ENCODE results near the gene MTHFD2.
"Not testable (repeated sequence)": the region's sequence is repeated elsewhere in the genome, so short reads cannot be mapped to it uniquely, and the experiment has no call there.

MTHFD2 gene

DNA sequence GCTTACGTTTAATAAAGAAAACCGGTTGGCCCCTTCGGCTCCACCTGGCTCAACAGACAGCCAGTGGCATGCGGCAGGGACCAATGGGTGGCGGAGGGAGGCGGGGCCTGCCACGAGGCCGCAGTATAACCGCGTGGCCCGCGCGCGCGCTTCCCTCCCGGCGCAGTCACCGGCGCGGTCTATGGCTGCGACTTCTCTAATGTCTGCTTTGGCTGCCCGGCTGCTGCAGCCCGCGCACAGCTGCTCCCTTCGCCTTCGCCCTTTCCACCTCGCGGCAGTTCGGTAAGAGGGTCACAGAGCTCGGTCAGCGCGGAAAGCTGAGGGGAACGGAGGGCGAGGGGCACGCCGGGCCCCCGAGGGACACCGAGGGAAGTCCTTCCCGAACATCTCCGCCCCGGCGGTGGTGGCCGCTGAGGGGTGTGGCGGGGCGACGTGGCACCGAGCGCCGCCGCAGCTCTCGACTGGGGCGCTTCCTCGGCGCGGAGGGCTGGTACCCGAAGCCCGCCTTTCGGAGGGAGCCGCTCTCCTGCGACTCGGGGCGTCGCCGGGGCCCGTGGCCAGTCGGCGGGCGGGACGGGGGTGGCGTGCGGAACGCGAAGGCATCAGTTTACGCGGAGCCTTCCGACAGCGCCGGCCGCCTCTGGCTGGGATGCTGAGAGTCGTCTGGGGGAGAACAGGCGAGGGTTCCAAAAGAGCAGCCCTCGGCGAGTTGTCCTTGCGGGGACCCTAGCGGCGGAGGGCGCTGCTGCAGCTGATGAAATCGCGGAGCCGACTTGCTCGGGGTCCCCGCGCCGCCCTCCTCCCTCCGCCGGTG, at the start of gene MTHFD2:
TSS of gene MTHFD2 (plus strand) at position 155 of the 814 bp plus-strand sequence. CDS start at position 182, 27 bp downstream.
- peak; percentile 95 for DNase-seq

DNA sequence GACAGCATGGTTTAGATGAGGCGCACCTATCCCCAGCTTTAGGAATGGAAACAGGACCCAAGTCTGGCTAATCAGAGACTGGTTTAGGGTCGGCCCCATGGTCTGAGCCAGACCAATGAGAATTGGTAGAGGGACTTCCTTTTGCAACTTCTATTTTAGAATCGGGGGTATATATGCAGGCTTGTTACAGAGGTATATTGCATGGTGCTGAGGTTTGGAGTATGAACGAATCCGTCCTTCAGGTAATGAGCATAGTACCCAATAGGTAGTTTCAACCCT, 49.2 kb upstream of the MTHFD2 start:
- no peak for DNase-seq

DNA sequence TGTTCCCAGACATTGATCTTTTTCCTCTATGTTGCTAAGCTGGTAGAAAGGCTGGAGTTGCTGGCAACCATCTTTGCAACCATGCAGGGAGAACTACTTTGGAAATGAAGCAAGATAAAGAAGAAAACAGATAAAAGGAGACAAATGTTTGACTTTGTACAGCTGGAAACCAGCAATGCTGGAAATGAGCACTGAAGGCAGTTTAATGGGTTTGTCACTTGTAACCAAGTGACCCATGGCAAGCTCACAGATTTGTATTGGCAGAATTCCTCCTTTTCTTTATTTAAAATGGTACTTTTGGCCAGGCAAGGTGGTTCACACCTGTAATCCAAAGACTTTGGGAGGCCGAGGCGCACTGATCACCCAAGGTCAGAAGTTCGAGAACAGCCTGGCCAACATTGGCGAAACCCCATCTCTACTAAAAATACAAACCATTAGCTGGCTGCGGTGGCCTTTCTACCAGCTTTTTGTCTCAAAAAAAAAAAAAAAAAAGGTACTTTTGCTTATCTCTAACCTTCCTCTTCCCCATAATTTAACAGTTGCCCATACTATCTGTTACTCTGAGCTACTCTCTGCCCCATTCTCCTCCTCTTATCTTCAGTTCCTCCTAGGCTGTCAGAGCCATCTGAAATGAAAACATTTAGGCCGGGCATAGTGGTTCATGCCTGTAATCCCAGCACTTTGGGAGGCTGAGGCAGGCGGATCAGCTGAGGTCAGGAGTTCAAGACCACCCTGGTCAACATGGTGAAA, 48.7 kb upstream of the MTHFD2 start:
- DNase-seq, result no peak

DNA sequence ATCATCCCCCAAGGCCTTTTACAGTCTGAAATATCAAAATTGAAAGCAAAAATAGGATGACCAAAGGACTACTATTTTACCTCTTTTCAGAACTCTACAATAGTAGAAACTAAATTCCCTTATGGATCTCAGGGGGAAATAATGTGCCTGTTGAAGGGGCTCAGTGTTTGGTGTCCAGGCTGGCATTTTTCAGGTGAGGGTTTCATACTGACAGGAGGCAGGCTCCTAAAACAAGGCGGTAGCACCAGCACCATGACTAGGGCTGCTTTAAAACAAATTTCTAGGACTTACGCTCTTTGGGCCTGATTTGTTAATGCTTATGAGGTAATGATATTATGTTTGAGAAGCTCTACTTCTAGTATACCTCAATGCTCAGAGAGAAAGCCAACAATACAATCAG, 45.5 kb upstream of the MTHFD2 start:
- no peak for DNase-seq

DNA sequence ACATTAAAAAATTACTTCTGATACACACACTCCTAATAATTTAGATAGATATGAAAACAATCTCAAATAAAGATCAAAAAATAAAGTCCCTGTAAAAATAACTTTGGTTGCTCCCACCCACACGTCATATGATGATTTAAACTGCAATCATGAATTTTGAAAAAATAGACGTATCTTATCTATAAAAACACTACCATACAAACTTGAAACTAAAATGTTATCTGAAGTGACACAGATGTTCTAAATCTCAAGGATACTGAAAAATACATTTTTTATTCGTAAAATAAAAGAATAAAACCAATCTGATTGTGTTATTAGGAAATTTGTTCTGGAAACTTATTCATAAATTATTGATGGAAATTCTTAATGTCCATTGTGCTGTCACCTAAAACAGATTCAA, 42.6 kb upstream of the MTHFD2 start:
- no peak for DNase-seq

DNA sequence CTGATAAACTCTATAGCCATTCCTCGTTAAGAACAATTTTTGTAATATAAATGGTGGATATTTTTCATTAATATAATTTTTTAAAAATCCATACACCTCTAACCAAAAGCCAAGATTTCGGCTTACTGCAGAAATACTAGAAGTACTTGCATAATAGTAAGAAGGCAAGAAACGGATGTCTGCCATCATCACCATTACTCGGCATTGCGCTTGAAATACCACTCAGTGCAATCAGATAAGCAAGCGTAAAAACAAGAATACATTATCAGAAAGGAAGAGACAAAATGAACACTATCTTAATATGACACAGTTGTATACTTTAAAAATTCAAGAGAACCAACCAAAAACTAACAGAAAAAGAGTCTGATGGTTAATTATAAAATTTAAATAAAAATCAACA, 35.5 kb upstream of the MTHFD2 start:
- no peak for DNase-seq

DNA sequence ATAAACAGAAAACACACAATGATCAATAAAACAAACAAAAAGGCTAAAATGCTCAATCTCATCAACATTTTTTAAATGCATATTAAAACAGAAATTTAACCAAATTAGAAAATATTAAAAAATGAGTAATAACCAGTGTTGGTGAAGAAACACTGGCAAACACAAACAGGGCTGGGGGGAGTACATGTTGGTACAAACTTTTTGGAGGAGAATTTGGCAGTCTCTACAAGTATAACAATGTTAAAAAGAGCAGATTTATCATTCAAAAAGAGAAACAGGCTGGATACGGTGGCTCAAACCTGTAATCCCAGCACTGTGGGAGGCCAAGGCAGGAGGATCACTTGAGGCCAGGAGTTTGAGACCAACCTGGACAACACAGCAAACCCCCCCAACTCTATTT, 33.7 kb upstream of the MTHFD2 start:
- no peak for DNase-seq

DNA sequence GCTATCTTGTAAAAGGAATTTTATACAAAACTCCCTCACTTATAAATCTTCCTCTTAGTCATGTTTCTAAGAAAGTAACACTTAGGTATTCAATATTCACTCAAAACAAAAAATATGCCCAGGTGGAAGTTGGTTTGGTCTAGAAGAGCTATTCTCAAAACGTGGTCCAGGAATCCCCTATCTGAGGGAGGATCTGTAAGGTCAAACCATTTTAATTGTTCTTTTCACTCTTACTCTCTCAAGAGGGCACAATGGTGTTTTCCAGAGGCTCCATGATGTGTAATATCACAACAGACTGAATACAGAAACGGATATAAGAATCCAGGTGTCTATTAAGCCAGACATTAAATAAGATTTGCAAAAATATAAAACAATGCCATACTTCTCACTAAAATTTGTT, 29.7 kb upstream of the MTHFD2 start:
- DNase-seq, result no peak

DNA sequence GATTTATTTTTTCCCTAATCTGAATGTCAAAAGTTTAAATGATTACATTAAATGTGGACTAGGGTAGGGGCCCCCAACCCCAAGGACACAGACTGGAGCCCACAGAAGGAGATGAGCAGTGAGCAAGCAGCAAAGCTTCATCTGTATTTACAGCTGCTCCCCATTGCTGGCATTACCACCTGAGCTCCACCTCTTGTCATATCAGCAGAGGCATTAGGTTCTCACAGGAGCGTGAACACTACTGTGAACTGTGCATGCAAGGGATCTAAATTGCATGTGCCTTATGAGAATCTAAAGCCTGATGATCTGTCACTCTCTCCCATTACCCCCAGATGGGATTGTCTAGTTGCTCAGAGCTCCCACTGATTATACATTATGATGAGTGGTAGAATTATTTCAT, 23.5 kb upstream of the MTHFD2 start:
- no peak for DNase-seq

DNA sequence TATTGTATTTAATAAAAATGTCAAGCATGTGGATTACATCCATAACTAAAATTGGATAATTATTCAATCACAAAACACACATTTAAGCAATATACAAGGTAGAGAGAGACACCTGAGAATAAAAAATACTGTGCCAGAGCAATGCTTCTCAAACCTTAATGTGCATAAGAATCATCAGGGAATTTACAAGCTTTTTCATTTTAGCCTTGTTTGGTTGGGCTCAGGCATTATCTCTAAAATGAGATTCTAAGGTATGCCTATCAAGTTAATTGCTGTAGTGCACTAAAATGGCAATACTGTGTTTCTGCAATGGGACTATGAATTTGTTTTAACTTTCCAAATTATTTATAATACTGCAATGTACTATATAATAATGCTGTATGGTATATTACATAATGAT, 20.7 kb upstream of the MTHFD2 start:
- no peak for DNase-seq

DNA sequence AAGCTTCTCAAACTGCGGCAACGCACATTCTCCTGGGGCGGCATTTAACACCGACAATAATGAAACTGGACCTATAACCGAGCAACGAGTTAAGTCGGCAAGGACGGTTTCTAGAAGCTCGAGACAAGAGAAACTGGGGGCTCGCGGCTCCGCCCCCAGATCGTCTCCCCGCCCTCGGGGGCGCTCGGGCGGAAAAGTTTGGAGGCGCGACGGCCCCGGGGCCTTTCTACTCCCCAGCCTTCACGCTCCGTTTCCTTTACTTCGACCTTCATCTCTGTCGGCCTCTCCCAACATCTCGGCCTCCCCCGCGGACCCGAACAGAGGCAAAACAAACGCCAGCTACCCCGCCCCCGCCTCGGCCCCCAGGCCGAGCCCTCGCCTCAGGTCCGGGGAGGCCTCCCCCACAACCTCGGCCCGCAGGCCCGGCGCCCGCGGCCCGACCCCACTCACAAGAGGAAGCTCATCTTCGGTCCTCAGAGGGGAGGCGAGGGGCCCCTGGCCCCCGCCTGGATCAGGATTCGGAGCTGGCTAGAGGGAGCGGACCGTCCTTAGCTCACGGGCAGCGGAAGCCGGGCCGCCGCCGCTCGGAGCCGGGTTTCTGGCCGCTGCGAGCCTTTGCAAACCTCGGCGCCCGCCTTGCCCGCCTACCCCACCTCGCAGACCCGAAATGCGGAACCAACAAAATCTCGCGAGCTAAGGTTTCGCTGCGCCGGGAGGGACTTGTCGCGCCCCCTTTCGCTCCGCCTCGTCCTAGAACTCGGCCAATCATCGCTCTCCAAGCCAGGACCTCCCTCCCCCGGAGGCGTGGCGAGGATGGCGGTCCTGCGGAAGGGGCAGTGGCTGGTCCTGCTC, 20.0 kb upstream of the MTHFD2 start, which contains the start of gene MOB1A:
TSS of gene MOB1A (minus strand) at position 669 of the 852 bp plus-strand sequence. CDS start at position 464, 205 bp downstream.
- peak; percentile 96 for DNase-seq

DNA sequence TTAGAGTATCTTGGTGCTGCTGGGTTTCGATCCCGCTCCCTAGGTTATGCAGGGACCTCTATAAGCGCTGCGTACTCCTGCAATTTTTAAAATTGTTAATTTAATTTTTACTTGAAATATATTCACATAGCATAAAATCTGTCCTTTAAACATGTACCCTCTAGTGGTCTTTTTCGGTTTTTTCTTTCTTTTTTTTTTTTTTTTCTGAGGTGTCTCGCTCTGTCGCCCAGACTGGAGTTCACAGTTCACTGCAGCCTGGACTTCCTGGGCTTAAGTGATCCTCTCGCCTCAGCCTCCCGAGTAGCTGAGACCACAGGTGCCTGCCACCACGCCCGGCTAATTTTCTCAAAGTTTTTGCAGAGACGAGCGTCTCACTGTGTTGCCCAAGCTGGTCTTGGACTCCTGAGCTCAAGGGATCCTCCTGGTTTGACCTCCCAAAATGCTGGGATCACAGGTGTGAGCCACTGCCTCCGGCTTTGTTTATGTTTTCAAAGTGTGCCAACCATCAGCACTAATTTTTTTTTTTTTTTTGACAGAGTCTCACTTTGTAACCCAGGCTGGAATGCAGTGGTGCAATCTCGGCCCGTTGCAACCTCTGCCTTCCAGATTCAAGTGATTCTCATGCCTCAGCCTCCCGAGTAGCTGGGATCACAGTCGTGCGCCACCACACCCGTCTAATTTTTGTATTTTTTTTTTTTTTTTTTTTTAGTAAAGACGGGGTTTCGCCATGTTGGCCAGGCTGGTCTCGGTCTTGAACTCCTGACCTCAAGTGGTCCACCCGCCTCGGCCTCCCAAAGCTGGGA, 19.2 kb upstream of the MTHFD2 start:
- no peak for DNase-seq

DNA sequence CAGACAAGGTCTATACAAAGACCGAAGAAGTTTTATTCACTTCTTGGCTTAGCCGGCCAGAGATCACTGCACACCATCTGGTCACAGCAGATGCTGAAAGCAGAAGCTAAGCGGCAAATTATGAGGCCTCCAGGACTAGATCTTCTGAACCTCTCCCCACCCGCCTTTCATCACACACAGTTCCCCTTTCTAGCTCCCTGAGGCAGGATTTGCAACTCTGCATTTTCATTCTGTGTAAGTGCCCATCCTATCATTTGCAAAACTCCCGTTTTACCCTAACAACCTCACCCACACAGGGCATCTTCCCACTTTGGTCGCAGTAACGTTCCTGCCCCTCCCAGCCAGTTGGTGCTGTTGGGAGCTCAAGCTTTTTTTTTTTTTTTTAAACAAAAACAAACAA, 16.7 kb upstream of the MTHFD2 start:
- DNase-seq, result no peak

DNA sequence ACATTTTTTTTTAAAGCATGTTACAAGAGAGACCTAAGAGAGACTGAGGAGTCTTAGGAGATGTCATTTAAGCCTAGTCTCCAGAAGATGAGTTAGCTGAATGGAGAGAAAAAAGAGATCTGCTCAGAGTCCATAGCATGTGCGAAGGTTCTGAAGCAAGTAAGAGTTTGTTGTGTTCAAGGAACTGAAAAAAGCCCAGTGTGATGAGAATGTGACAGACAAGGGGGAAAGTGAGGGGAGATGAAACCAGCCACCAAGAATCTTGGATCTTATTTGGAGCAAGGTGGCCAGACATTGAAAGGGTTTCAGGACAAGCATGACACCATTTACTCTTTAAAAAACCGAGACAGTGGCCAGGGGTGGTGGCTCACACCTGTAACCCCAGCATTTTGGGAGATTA, 14.5 kb upstream of the MTHFD2 start:
- DNase-seq, result no peak

DNA sequence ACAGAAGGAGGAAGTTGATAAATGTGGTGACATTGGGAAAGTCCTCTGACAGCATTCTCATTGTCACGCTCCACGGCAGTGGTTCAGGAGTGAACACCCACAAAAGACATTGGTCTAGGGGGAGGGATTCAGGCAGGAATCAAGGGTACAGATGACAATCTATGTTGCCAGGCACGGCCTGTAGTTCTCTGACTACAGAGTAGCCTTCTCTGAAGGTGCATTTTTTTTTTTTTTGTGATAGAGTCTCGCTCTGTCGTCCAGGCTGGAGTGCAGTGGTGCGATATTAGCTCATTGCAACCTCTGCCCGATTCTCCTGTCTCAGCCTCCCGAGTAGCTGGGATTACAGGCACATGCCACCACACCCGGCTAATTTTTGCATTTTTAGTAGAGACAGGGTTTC, 12.4 kb upstream of the MTHFD2 start:
- no peak for DNase-seq

DNA sequence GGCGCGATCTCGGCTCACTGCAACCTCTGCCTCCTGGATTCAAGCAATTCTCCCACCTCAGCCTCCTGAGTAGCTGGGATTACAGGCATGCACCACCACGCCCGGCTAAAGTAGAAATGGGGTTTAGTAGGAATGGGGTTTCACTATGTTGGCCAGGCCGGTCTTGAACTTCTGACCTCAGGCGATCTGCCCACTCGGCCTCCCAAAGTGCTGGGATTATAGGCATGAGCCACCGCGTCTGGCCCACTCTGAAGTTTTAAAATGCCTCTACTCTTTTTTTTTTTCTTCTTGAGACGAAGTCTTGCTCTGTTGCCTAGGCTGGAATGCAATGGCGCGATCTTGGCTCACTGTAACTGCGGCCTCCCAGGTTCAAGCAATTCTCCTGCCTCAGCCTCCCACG, 11.7 kb upstream of the MTHFD2 start:
- DNase-seq, result not testable (repeated sequence)

DNA sequence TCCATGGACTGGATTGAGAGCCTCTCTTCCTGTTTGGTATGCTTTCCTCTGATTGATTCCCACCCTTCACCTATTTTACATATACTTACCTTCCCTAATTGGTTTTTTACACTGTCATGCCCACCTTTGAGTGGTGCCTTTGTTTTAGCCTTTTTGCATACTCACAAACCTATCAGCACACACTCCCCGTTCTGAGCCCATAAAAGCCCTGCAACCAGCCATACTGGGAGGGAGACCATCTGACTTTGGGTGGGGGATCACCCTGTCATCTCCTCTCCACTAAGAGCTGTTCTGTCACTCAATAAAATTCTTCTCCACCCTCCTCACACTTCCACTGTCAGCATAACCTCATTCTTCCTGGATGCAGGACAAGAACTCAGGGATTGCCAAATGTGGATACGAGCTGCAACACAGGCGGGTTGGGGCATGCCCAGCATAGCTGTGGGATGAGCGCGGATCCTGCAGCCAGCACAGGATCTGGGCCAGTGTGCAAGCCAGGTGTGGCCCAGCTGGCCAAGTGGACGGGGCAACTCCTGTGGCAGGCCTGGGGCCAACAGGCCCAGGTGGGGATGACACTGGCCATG, 10.3 kb upstream of the MTHFD2 start:
- peak; percentile 80 for DNase-seq

DNA sequence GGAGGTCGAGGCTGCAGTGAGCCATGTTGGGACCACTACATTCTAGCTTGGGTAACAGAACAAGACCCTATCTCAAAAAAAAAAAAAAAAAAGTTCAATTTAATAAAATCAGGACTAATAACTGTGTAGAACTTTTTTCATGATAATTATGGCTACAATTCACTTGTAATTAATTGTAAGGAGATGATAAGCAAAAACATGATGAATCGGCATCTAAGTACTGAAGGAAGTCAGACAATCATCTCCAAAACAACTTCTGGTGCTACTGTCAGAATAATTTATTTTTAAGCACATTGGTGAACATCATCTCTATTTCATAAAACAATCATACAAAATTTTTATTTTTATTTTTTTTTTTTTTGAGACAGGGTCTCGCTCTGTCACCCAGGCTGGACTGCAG, 9.7 kb upstream of the MTHFD2 start:
- no peak for DNase-seq

DNA sequence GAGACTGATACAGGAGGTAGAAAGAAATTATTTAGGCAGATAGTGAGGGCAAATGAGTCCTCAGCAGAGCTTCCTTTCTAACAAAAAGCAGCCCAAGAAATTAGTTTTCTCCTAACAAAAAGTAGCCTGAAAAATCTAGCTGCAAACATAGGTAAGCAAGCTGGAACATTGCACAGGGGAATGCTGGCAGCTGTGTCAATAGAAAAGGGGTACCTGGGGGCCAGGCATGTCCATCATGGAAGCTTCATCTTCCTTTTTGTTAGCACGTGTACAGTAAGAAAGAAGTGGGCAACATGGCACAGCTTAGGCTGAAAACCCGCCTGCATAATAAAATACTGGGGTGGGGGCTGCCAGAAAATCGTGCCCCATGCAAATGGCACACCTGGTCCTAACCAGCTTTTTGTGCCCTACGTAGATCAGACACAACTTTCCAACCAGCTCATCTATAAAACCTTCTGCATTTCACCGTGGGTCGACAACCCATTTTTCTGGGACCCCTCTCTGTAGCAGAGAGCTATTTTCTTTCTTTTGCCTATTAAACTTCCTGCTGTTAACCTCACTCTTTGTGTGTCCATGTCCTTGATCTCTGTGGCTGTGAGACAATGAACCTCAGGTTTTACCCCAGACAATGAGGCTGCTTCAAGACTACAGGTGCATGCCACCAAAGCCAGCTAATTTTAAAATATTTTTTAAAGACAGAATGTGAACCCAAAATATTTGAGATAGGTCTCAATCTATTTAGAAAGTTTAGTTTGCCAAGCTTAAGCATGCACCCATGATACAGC, 6.6 kb upstream of the MTHFD2 start:
- no peak for DNase-seq

DNA sequence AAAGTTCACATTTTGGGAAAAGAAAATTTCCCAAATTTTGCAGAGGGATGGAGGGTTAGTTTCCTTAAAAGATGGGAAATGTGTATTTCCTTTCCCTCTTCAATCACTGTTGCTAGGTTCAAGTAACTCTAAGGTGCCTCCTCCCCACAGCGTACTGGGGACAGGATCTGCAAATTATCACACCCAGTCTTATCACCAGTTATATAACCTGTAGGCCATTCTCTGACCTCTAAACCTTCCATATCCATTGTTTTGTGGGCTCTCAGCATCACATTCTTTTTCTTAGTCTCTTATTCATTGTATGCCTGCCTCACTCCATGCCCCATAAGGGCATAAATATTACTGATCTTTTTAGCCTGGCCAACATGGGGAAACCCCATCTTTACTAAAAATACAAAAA, 3.6 kb upstream of the MTHFD2 start:
- no peak for DNase-seq

DNA sequence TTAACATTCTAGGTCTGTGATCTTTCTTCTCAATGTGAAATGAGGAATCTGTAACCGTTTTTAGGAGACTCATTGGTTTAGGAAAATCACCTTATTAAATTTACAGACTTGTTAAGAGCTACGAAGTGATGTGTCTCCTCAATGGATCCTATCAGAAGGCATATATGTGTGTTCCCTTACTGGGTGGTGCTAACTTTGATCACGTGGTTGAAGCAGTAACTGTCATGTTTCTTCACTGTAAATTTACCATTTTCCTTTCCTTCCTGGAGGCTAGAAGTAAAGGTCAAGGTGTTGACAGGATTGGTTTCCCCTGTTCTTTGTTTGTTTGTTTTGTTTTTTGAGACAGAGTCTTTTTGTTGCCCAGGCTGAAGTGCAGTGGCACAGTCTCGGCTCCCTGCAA, 1.4 kb upstream of the MTHFD2 start:
- no peak for DNase-seq

Measured in NCI-H526 treated with DMSO at 0.1 percent for 48 hours (cell line).